Common myeloid progenitor, CD34-positive (primary cell): ENCODE measurements around the gene KLHL36.

ENCODE experiments used
- CTCF ChIA-PET: fragments of 350-600 bp; sonication (Branson Sonifier 250); formaldehyde crosslinking; loops from one replicate; lab custom pipeline; 2021; ENCODE audit warnings: antibody characterized with exemption; lab: Charles Lee
- POLR2A ChIA-PET: fragments of 350-600 bp; sonication (Branson Sonifier 250); formaldehyde crosslinking; loops from one replicate; lab custom pipeline; 2021; ENCODE audit warnings: antibody characterized with exemption; lab: Charles Lee
- DNase-seq, 3 donors: peaks; one replicate each; pipeline versions ENCODE4 v3.0.0 to v3.0.0-alpha.2; 2013
- H3K27ac ChIP-seq, 2 experiments: 1 replicate in 1 of 2; 2 replicates in 1 of 2; pipeline ENCODE4 v1.7.0; 2013; ENCODE audit warnings: inconsistent platforms in 2 of 2, low read length in 2 of 2, mild to moderate bottlenecking in 2 of 2, low read depth in 1 of 2, moderate library complexity in 1 of 2; ENCODE audit not compliant: severe bottlenecking in 2 of 2, insufficient read depth in 1 of 2, poor library complexity in 1 of 2
- H3K27me3 ChIP-seq, 5 experiments: replicated peaks in 2 of 5; 1 replicate in 3 of 5; 2 replicates in 2 of 5; pipeline versions ENCODE4 v1.6.1 to v1.7.0; 2013; ENCODE audit warnings: low read length in 4 of 5, mild to moderate bottlenecking in 2 of 5, moderate library complexity in 2 of 5, inconsistent platforms in 1 of 5; ENCODE audit not compliant: insufficient read depth in 5 of 5, control insufficient read depth in 4 of 5
- H3K36me3 ChIP-seq, 4 experiments: 1 replicate in 2 of 4; 2 replicates in 2 of 4; pipeline versions ENCODE4 v1.6.1 to v1.7.0; 2013; ENCODE audit warnings: low read length in 3 of 4, control low read depth in 1 of 4, mild to moderate bottlenecking in 1 of 4; ENCODE audit not compliant: control insufficient read depth in 4 of 4, insufficient read depth in 4 of 4
- H3K4me1 ChIP-seq, 4 experiments: 1 replicate in 3 of 4; 2 replicates in 1 of 4; pipeline versions ENCODE4 v1.6.1 to v1.7.1; 2013; ENCODE audit warnings: low read length in 3 of 4, mild to moderate bottlenecking in 3 of 4, control low read depth in 1 of 4, inconsistent platforms in 1 of 4, moderate library complexity in 1 of 4; ENCODE audit not compliant: control insufficient read depth in 4 of 4, insufficient read depth in 4 of 4; ENCODE audit errors: control extremely low read depth in 1 of 4
- H3K4me3 ChIP-seq, 7 experiments: 1 replicate in 4 of 7; 2 replicates in 3 of 7; pipeline versions ENCODE4 v1.5.1 to v1.7.0; 2013; ENCODE audit warnings: mild to moderate bottlenecking in 7 of 7, low read length in 6 of 7, moderate library complexity in 6 of 7, inconsistent platforms in 2 of 7, low read depth in 2 of 7, control low read depth in 1 of 7; ENCODE audit not compliant: insufficient read depth in 4 of 7, control insufficient read depth in 1 of 7; ENCODE audit errors: extremely low read depth in 1 of 7
- H3K9me3 ChIP-seq, 5 experiments: 1 replicate in 4 of 5; 2 replicates in 1 of 5; pipeline versions ENCODE4 v1.6.1 to v1.7.1; 2013; ENCODE audit warnings: low read length in 4 of 5, mild to moderate bottlenecking in 2 of 5, inconsistent platforms in 1 of 5, low read depth in 1 of 5, moderate library complexity in 1 of 5; ENCODE audit not compliant: control insufficient read depth in 4 of 5, insufficient read depth in 2 of 5; ENCODE audit errors: control extremely low read depth in 1 of 5
- WGBS: methylation state at CpG from one replicate; pipeline ENCODE4 v1.1.5; 2013; ENCODE audit not compliant: insufficient coverage; 5-methylcytosine and 5-hydroxymethylcytosine counted together

The KLHL36 gene

DNA sequence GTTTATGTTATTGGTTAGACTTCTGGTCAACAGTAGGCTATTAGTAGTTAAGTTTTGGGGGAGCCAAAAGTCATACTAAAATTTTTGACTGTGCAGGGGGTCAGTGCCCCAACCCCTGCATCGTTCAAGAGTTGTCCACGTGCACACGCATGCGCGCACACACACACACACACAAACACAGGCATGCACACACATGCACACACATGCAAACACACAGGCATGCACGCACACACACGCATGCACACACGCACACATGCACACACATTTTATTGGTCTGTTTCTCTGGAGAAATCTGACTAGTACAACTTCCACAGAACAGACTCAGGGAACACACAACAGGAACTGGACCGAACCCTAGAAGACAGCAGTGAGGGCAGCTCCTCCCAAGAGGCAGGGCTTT, 27.1 kb downstream of the KLHL36 start:
- Histone ChIP-seq H3K4me3 (no peak overlapping the region), H3K27ac (no peak overlapping the region), H3K9me3 (no peaks in the 10 kb centered on the region), H3K27me3 (peaks cover 0 to 2% (median 0%) of the 10 kb centered on the region in 5 experiments), H3K36me3 (no peaks in the 10 kb centered on the region), H3K4me1 (no peaks in the 10 kb centered on the region)
- DNase-seq = no peak
- ChIA-PET POLR2A (no interaction called here), CTCF (interaction anchor here (1.4 to 5.0 kb wide), 3 partner anchors 12 to 50 kb away, joined by 4 to 70 read pairs (median 6); no protein-coding TSS in a partner anchor)
- no CpG with 5 or more reads among the region's 9 CpGs for WGBS

DNA sequence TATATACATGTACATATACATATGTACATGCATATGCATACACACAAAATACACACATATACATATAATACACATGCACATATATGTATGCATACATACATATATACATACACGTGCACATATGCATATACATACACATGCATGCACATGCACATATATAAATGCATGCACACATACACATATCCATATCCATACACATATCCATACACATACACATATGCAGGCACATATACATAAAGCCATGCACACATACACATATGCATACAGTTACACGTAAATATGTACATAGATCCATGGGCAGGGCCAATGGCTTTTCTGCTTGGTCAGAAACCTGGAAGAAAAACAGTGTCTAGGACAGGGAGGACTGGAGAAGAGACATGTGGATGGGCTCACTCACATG, 27.6 kb downstream of the KLHL36 start:
- Histone ChIP-seq H3K36me3 (no peaks in the 10 kb centered on the region), H3K27me3 (peaks cover 0 to 2% (median 0%) of the 10 kb centered on the region in 5 experiments), H3K4me1 (no peaks in the 10 kb centered on the region), H3K4me3 (no peak overlapping the region), H3K27ac (no peak overlapping the region), H3K9me3 (no peaks in the 10 kb centered on the region)
- CTCF ChIA-PET = interaction anchor here (1.2 to 1.9 kb wide), 3 partner anchors 12 to 64 kb away, joined by 4 to 6 read pairs (median 5); no protein-coding TSS in a partner anchor
- WGBS = 94% methylated on average over 2 of the region's 2 CpGs
- DNase-seq = no peak
- POLR2A ChIA-PET = no interaction called here

GRCh38 chr16:84677017-84677803, 28.9 kb downstream of the KLHL36 start:
- H3K4me3 ChIP-seq = no peak overlapping the region
- H3K27ac ChIP-seq = no peak overlapping the region
- no peaks in the 10 kb centered on the region for H3K9me3 ChIP-seq
- POLR2A ChIA-PET = no interaction called here
- no peak for DNase-seq
- CTCF ChIA-PET = interaction anchor here (1.0 to 1.4 kb wide), 5 partner anchors 11 to 63 kb away, joined by 3 to 6 read pairs (median 4); no protein-coding TSS in a partner anchor
- H3K27me3 ChIP-seq = peaks cover 0 to 2% (median 0%) of the 10 kb centered on the region in 5 experiments
- no peaks in the 10 kb centered on the region for H3K36me3 ChIP-seq
- 92% methylated on average over 7 of the region's 14 CpGs for WGBS
- H3K4me1 ChIP-seq = no peaks in the 10 kb centered on the region

DNA sequence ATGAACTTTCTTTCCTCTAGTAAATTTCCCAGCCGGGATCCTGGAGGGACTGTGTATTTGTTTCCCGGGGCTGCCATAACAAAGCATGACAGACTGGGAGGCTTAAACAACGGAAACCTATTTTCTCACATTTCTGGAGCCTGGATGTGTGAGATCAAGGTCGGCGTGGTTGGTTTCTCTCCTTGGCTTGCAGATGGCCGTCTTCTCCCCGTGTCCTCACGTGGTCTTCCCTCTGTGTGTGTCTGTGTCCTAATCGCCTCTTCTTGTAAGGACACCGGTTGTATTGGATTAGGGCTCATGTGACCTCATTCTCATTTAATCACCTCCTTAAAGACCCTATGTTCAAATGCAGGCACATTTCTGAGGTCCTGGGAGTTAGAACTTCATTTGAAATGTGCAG, 29.5 kb downstream of the KLHL36 start:
- peaks cover 0 to 2% (median 0%) of the 10 kb centered on the region in 5 experiments for H3K27me3 ChIP-seq
- 90% methylated on average over 8 of the region's 10 CpGs for WGBS
- H3K4me3 ChIP-seq = no peak overlapping the region
- no peak overlapping the region for H3K27ac ChIP-seq
- H3K36me3 ChIP-seq = no peaks in the 10 kb centered on the region
- H3K9me3 ChIP-seq = no peaks in the 10 kb centered on the region
- H3K4me1 ChIP-seq = no peaks in the 10 kb centered on the region
- no peak for DNase-seq
- POLR2A ChIA-PET = no interaction called here
- CTCF ChIA-PET = interaction anchor here (1.0 to 1.2 kb wide), 2 partner anchors 23 to 48 kb away, joined by 3 to 4 read pairs; no protein-coding TSS in a partner anchor

DNA sequence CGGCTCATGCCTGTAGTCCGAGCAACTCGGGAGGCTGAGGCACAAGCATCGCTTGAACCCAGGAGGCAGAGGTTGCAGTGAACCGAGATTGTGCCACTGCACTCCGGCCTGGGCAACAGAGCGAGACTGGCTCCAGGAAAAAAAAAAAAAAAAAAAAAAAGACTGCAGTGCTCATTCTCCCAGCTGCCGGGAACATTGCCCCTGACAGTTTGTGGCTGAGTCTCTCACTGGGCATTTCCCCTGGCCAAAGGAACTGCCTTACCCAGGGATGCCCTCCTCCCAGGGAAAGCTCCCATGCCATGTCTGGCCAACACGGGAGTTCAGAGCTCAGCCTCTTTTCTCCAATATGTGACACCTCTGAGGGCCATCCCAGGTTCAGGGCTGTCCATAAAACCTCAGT, 30.2 kb downstream of the KLHL36 start:
- WGBS = 97% methylated on average over 9 of the region's 9 CpGs
- Histone ChIP-seq H3K27me3 (peaks cover 0 to 2% (median 0%) of the 10 kb centered on the region in 5 experiments), H3K9me3 (no peaks in the 10 kb centered on the region), H3K36me3 (no peaks in the 10 kb centered on the region), H3K4me1 (no peaks in the 10 kb centered on the region), H3K27ac (no peak overlapping the region), H3K4me3 (no peak overlapping the region)
- CTCF ChIA-PET = interaction anchor here (1.1 to 1.2 kb wide), 2 partner anchors 22 to 61 kb away, joined by 4 to 5 read pairs; no protein-coding TSS in a partner anchor
- POLR2A ChIA-PET = no interaction called here
- DNase-seq = no peak

DNA sequence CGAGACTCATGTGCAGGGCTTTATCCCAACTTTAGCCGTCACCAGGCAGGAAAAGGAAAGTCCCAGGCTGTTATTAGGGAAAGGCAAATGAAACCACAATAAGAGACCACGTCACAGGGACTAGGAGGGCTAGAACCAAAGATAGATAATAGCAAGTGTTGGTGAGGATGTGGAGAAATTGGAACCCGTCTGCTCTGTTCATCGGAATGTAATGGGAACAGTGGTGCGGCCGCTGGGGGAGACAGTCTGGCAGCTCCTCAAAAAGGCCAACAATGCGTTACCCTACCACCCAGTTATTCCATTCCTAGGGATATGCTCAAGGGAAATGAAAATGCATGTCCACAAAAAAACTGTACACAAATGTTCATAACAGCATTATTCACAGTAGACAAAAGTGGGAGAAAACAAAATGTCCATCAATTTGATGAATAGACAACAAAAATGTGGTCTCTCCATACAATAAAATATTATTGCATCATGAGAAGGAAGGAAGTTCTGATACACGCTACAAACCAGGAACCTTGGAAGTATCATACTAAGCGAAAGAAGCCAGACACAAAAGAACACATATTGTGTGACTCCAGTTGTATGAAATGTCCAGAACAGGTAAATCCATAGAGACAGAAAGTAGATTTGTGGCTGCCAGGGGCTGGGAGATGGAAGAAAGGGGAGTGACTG, 32.0 kb downstream of the KLHL36 start:
- Histone ChIP-seq H3K27me3 (peaks cover 0 to 7% (median 0%) of the 10 kb centered on the region in 5 experiments), H3K9me3 (no peaks in the 10 kb centered on the region), H3K4me3 (no peak overlapping the region), H3K36me3 (no peaks in the 10 kb centered on the region), H3K4me1 (no peaks in the 10 kb centered on the region), H3K27ac (no peak overlapping the region)
- WGBS = 88% methylated on average over 10 of the region's 10 CpGs
- POLR2A ChIA-PET = no interaction called here
- CTCF ChIA-PET = interaction anchor here (0.6 to 1.5 kb wide), 3 partner anchors 8 to 82 kb away, joined by 3 to 9 read pairs (median 3); no protein-coding TSS in a partner anchor
- no peak for DNase-seq
